ENCODE measurements around the gene CFAP52.

DNA sequence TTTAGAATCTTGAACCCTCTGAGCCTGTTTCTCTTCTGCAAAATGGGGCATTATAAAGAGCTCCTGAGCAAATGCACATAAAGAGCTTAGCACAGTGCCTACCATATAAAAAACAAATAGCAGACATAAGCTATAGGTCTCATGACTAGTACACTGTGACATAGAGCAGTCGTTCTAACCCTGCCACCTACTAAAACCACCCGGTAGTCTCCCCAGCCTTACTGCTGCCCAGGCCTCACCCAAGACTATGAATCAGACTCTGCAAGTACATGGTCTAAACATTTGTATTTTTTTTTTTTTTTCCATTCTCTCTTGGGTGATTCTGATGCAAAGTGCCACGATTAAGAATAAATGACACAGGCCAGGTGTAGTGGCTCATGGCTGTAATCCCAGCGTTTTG is 34.7 kb upstream of the CFAP52 start:
- TF ChIP-seq POLR2A (IDR thresholded peaks at IDR 0.05): no peak
- TF ChIP-seq, protein P1, sequence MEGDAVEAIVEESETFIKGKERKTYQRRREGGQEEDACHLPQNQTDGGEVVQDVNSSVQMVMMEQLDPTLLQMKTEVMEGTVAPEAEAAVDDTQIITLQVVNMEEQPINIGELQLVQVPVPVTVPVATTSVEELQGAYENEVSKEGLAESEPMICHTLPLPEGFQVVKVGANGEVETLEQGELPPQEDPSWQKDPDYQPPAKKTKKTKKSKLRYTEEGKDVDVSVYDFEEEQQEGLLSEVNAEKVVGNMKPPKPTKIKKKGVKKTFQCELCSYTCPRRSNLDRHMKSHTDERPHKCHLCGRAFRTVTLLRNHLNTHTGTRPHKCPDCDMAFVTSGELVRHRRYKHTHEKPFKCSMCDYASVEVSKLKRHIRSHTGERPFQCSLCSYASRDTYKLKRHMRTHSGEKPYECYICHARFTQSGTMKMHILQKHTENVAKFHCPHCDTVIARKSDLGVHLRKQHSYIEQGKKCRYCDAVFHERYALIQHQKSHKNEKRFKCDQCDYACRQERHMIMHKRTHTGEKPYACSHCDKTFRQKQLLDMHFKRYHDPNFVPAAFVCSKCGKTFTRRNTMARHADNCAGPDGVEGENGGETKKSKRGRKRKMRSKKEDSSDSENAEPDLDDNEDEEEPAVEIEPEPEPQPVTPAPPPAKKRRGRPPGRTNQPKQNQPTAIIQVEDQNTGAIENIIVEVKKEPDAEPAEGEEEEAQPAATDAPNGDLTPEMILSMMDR (IDR thresholded peaks at IDR 0.05 in 8 of 11, conservative IDR thresholded peaks at IDR 0.05 in 3 of 11): no peak

All from spleen (tissue), 7 donors.